Measurements from ENCODE around the gene TMEM39A.
A peak's percentile ranks its signal among the peaks of the same experiment; 100 is the strongest.

DNA sequence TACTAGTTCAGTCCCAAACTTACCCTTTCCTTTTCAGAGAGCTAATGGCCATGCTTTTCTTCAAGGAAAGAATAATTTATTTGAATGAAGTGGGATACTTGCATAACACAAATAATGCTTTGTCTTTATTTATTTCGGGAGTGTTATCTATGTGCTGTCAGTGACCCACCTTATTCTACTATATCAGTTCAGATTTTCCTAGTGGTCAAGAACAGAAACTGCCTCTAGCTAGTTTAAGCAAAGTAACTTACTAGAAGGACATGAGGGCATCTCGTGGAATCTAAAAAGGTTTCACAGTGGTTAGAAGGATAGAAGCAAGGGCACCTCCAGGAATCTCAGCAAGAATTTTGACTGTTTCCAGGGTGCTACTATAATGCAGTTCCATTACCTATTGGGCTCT, 31.2 kb upstream of the TMEM39A start:
- TF ChIP-seq, protein P1, sequence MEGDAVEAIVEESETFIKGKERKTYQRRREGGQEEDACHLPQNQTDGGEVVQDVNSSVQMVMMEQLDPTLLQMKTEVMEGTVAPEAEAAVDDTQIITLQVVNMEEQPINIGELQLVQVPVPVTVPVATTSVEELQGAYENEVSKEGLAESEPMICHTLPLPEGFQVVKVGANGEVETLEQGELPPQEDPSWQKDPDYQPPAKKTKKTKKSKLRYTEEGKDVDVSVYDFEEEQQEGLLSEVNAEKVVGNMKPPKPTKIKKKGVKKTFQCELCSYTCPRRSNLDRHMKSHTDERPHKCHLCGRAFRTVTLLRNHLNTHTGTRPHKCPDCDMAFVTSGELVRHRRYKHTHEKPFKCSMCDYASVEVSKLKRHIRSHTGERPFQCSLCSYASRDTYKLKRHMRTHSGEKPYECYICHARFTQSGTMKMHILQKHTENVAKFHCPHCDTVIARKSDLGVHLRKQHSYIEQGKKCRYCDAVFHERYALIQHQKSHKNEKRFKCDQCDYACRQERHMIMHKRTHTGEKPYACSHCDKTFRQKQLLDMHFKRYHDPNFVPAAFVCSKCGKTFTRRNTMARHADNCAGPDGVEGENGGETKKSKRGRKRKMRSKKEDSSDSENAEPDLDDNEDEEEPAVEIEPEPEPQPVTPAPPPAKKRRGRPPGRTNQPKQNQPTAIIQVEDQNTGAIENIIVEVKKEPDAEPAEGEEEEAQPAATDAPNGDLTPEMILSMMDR (IDR thresholded peaks at IDR 0.05): peak in 1 of 6 experiments; percentile 4
- no peak for TF ChIP-seq POLR2A (IDR thresholded peaks at IDR 0.05)
